GM18870 (cell line): ENCODE measurements around the gene CASQ2.

ENCODE experiments used
- ATAC-seq: cut with Tn5 transposase; IDR thresholded peaks from one replicate; pipeline ENCODE4 v1.9.1; 2021; ENCODE audit warnings: moderate library complexity; ENCODE audit not compliant: unreplicated experiment

CASQ2 gene

GRCh38 chr1:115732316-115732715 is 36.2 kb downstream of the CASQ2 start:
- no peak for ATAC-seq

GRCh38 chr1:115729756-115730155 is 38.8 kb downstream of the CASQ2 start:
- peak; percentile 93 for ATAC-seq

- ATAC-seq, result no peak
Observed at GRCh38 chr1:115728341-115728740, 40.2 kb downstream of the CASQ2 start.

- no peak for ATAC-seq
Observed at GRCh38 chr1:115727706-115728249, 40.7 kb downstream of the CASQ2 start.

- no peak for ATAC-seq
Observed at GRCh38 chr1:115726570-115726969, 41.9 kb downstream of the CASQ2 start.

GRCh38 chr1:115726161-115726560 is 42.4 kb downstream of the CASQ2 start:
- no peak for ATAC-seq

- ATAC-seq, result no peak
Observed at GRCh38 chr1:115725600-115725999, 42.9 kb downstream of the CASQ2 start.

- no peak for ATAC-seq
Observed at GRCh38 chr1:115723756-115724155, 44.8 kb downstream of the CASQ2 start.

- no peak for ATAC-seq
Observed at GRCh38 chr1:115722221-115722620, 46.3 kb downstream of the CASQ2 start.

GRCh38 chr1:115719285-115719684 is 49.2 kb downstream of the CASQ2 start:
- ATAC-seq, result no peak

- no peak for ATAC-seq
Observed at GRCh38 chr1:115718011-115718754, 50.3 kb downstream of the CASQ2 start.

GRCh38 chr1:115717541-115717940 is 51.0 kb downstream of the CASQ2 start:
- no peak for ATAC-seq

GRCh38 chr1:115714572-115715141 is 53.9 kb downstream of the CASQ2 start:
- no peak for ATAC-seq

GRCh38 chr1:115713906-115714305 is 54.6 kb downstream of the CASQ2 start:
- ATAC-seq, result no peak

- no peak for ATAC-seq
Observed at GRCh38 chr1:115712911-115713609, 55.5 kb downstream of the CASQ2 start.

GRCh38 chr1:115710859-115711624 is 57.5 kb downstream of the CASQ2 start:
- no peak for ATAC-seq

GRCh38 chr1:115706587-115707425 is 61.7 kb downstream of the CASQ2 start:
- peak; percentile 48 for ATAC-seq

GRCh38 chr1:115705963-115706362 is 62.6 kb downstream of the CASQ2 start:
- no peak for ATAC-seq

- ATAC-seq, result no peak
Observed at GRCh38 chr1:115705085-115705951, 63.2 kb downstream of the CASQ2 start.
